ENCODE data around the gene RRP12. TPM values are rescaled to one million over a fixed set of nuclear protein-coding genes. Genes with fewer than 3 reads are reported as not detected.

Gene RRP12
- total and polyA plus RNA-seq, 9 of the 15 experiments (the other 6 are each of a cell fraction or from before 2014, with no cell fraction given) = 4.6 to 68.2 (median 21.8) TPM

GRCh38 chr10:97366572-97366971 is 34.6 kb downstream of the RRP12 start:
- ChIA-PET CTCF (ENCODE audit: low intra/inter-chr PET ratio) (no interaction called here), POLR2A (no interaction called here)
- ATAC-seq (no peak), DNase-seq (ENCODE audit: extremely low read depth in 1 of 4, low spot score in 3 of 4) (no peak), FAIRE-seq (no peak)
- Histone ChIP-seq H3K4me1 (replicated peaks in 1 of 2; ENCODE audit: control insufficient read depth in 2 of 2, insufficient read depth in 2 of 2, low read length in 2 of 2) (no peaks in the 10 kb centered on the region; a peak in 1 of 5 replicates), H3K27me3 (ENCODE audit: control insufficient read depth in 2 of 2, insufficient read depth in 2 of 2, low read length in 2 of 2) (no peaks in the 10 kb centered on the region), H3K9me1 (ENCODE audit: control insufficient read depth, insufficient read depth, low read length) (no peaks in the 10 kb centered on the region), H3K9ac (ENCODE audit: insufficient read depth in 1 of 2, low read depth in 2 of 2, low read length in 2 of 2) (no peak overlapping the region), H4K20me1 (replicated peaks; ENCODE audit: control insufficient read depth, insufficient read depth, low read length) (no peaks in the 10 kb centered on the region), H3K4me2 (ENCODE audit: insufficient read depth, low read length) (no peak overlapping the region), H3K9me3 (replicated peaks; ENCODE audit: control insufficient read depth, insufficient read depth, low read depth, low read length) (no peaks in the 10 kb centered on the region), H3K79me2 (ENCODE audit: control insufficient read depth, insufficient read depth, low read length) (no peaks in the 10 kb centered on the region), H3K36me3 (ENCODE audit: control insufficient read depth, insufficient read depth, low read length) (peaks cover 79% of the 10 kb centered on the region; the same call in 2 of the 3 replicates), H3K27ac (ENCODE audit: extremely low read depth, low read depth, low read length) (no peak overlapping the region), H3K4me3 (no peak overlapping the region), H2AFZ (ENCODE audit: low read depth, low read length) (no peak overlapping the region)
- 98% methylated on average over 5 of the region's 11 CpGs for WGBS (ENCODE audit: insufficient coverage, low coverage, missing lambda C conversion rate)
- in situ Hi-C loops (cut with MboI) = no loop called here
- no peak for TF ChIP-seq SMAD3 (CRISPR knock-in tag; conservative IDR thresholded peaks at IDR 0.05)
- TF ChIP-seq ZBTB34 (CRISPR knock-in tag; IDR thresholded peaks at IDR 0.05) = no peak
- TF ChIP-seq JUN (IDR thresholded peaks at IDR 0.05; ENCODE audit: borderline replicate concordance, low read depth, low read length) = no peak
- no peak for TF ChIP-seq JUN (CRISPR knock-in tag; IDR thresholded peaks at IDR 0.05; ENCODE audit: borderline replicate concordance)
- TF ChIP-seq ZNF124 (CRISPR knock-in tag; IDR thresholded peaks at IDR 0.05) = no peak
- TF ChIP-seq AFF1 (IDR thresholded peaks at IDR 0.05; ENCODE audit: low read depth in 1 of 2, partially characterized antibody in 2 of 2) = no peak
- no peak for TF ChIP-seq ZNF311 (CRISPR knock-in tag; IDR thresholded peaks at IDR 0.05)
- no peak for TF ChIP-seq THRB (CRISPR knock-in tag; conservative IDR thresholded peaks at IDR 0.05)
- no TSS peak for BruUV-seq (replicated peaks)
- intact Hi-C loops (cut with micrococcal nuclease) = no loop called here

Measured in K562 (cell line).